H1 (cell line): ENCODE measurements around the gene CD4. TPM values are rescaled to one million over a fixed set of nuclear protein-coding genes. Genes with fewer than 3 reads are reported as not detected.

ENCODE experiments used
- ASH2L ChIP-seq: fragments of 200-600, 300-600 bp; sonication (generic); IDR thresholded peaks from one replicate; pipeline ENCODE4 v1.7.1; 2017; ENCODE audit warnings: low read length
- BACH1 ChIP-seq: IDR thresholded peaks from 2 replicates; pipeline ENCODE4 v1.6.1; 2012; ENCODE audit warnings: low read length, improper control_type of control experiment
- CBX8 ChIP-seq: fragments of 300-800, 300-1000 bp; sonication (generic); IDR thresholded peaks from 2 replicates; pipeline ENCODE4 v1.7.1; 2016; ENCODE audit warnings: low read depth, low read length, borderline replicate concordance
- CHD1 ChIP-seq: IDR thresholded peaks from 2 replicates; pipeline ENCODE4 v1.6.1; 2012; ENCODE audit warnings: low read depth, low read length, improper control_type of control experiment
- CREB1 ChIP-seq: IDR thresholded peaks from 2 replicates; pipeline ENCODE4 v1.6.1; 2012; ENCODE audit warnings: inconsistent platforms
- EGR1 ChIP-seq: IDR thresholded peaks from 2 replicates; pipeline ENCODE4 v1.6.1; 2011; ENCODE audit warnings: low read depth, low read length, borderline replicate concordance
- EP300 ChIP-seq, 2 experiments: IDR thresholded peaks; 1 replicate in 1 of 2; 2 replicates in 1 of 2; pipeline ENCODE4 v1.6.1; 2011 to 2012; ENCODE audit warnings: low read depth in 2 of 2, low read length in 2 of 2, mild to moderate bottlenecking in 2 of 2, borderline replicate concordance in 1 of 2, inconsistent platforms in 1 of 2, moderate library complexity in 1 of 2
- HDAC2 ChIP-seq, 2 experiments: fragments of 300-600 bp in 1 of 2; sonication (generic) in 1 of 2; IDR thresholded peaks; 2 replicates each; pipeline ENCODE4 v1.6.1; 2011 to 2012; ENCODE audit warnings: low read depth in 2 of 2, low read length in 2 of 2, mild to moderate bottlenecking in 2 of 2, moderate library complexity in 2 of 2, borderline replicate concordance in 1 of 2, inconsistent platforms in 1 of 2
- KDM1A ChIP-seq: fragments of 200-600, 300-600 bp; sonication (generic); IDR thresholded peaks from 2 replicates; pipeline ENCODE4 v1.7.1; 2016; ENCODE audit warnings: mild to moderate bottlenecking, low read length, borderline replicate concordance
- KDM5A ChIP-seq: fragments of 200-600 bp; IDR thresholded peaks from 2 replicates; pipeline ENCODE4 v1.7.1; 2012; ENCODE audit warnings: mild to moderate bottlenecking, low read length, inconsistent platforms, mixed read lengths
- PHF8 ChIP-seq: fragments of 200-600 bp; sonication (generic); conservative IDR thresholded peaks from 2 replicates; pipeline ENCODE4 v1.7.1; 2012; ENCODE audit warnings: low read depth, mild to moderate bottlenecking, inconsistent platforms, low read length, moderate library complexity
- POU5F1 ChIP-seq: IDR thresholded peaks from 2 replicates; pipeline ENCODE4 v1.6.1; 2011; ENCODE audit warnings: low read depth, mild to moderate bottlenecking, low read length, moderate library complexity
- RBBP5 ChIP-seq: IDR thresholded peaks from 2 replicates; pipeline ENCODE4 v1.7.1; 2012; ENCODE audit warnings: low read depth, mild to moderate bottlenecking, inconsistent platforms, low read length, moderate library complexity, borderline replicate concordance
- RNF2 ChIP-seq: fragments of 200-900, 300-1000 bp; sonication (generic); IDR thresholded peaks from 2 replicates; pipeline ENCODE4 v1.7.1; 2016; ENCODE audit warnings: borderline replicate concordance, low read depth, mild to moderate bottlenecking, antibody characterized with exemption, low read length; ENCODE audit not compliant: poor library complexity, severe bottlenecking; ENCODE audit errors: missing control alignments
- SP1 ChIP-seq: IDR thresholded peaks from 2 replicates; pipeline ENCODE4 v1.6.1; 2011; ENCODE audit warnings: low read depth, low read length
- SP4 ChIP-seq: IDR thresholded peaks from 2 replicates; pipeline ENCODE4 v1.6.1; 2012; ENCODE audit warnings: low read length, inconsistent platforms
- SRF ChIP-seq: IDR thresholded peaks from 2 replicates; pipeline ENCODE4 v1.6.1; 2011; ENCODE audit warnings: mild to moderate bottlenecking, low read depth, low read length, moderate library complexity
- SUZ12 ChIP-seq: fragments of 200-600 bp; sonication (generic); IDR thresholded peaks from 2 replicates; pipeline ENCODE4 v1.6.1; 2012; ENCODE audit warnings: mild to moderate bottlenecking, inconsistent platforms, low read length, moderate library complexity, mixed read lengths
- TAF1 ChIP-seq: IDR thresholded peaks from 2 replicates; pipeline ENCODE4 v1.6.1; 2011; ENCODE audit warnings: mild to moderate bottlenecking, low read depth, low read length
- TBP ChIP-seq: IDR thresholded peaks from 2 replicates; pipeline ENCODE4 v1.6.1; 2011; ENCODE audit warnings: low read depth, low read length, improper control_type of control experiment
- TCF12 ChIP-seq: IDR thresholded peaks from 2 replicates; pipeline ENCODE4 v1.6.1; 2011; ENCODE audit warnings: low read depth, mild to moderate bottlenecking, low read length
- YY1 ChIP-seq: IDR thresholded peaks from 2 replicates; pipeline ENCODE4 v1.6.1; 2011; ENCODE audit warnings: low read depth, mild to moderate bottlenecking, low read length
- polyA plus RNA-seq, 7 experiments: library from polyadenylated mRNA; depleted of rRNA in 3 of 7; stranded (reverse) in 5 of 7; unstranded in 2 of 7; fragments of >200 nt in 5 of 7; fragments of 200-250 nt in 2 of 7; gene quantifications; 1 replicate in 5 of 7; 2 replicates in 1 of 7; 4 replicates in 1 of 7; pipeline versions ENCODE4 v1.2.1 to v1.2.3, GENCODE V29; 2011 to 2013; ENCODE audit warnings: missing spikeins in 2 of 7, mixed read lengths in 2 of 7
- total RNA-seq: library from RNA; stranded (reverse); fragmentation: NEBNext Ultra II Directional; extraction: Animal tissue kit (Norgen Biotek cat#: 25700); gene quantifications from 2 replicates; pipeline ENCODE4 v1.2.1, GENCODE V29; 2021
- TF ChIP-seq, protein P1 (sequence below): IDR thresholded peaks from 2 replicates; pipeline ENCODE4 v1.6.1; 2012; ENCODE audit warnings: inconsistent platforms

Gene CD4
- total and polyA plus RNA-seq, 2 of the 8 experiments (the other 6 are each of a cell fraction or from before 2014, with no cell fraction given): 3.4 to 5.1 TPM

GRCh38 chr12:6869049-6870021 is 80.0 kb downstream of the CD4 start (continued):
- TF ChIP-seq KDM5A: no peak
- TF ChIP-seq HDAC2 (IDR thresholded peaks at IDR 0.05; ENCODE audit: borderline replicate concordance in 1 of 2, low read depth in 2 of 2, low read length in 2 of 2): no peak
- TF ChIP-seq EGR1: no peak
- no peak for TF ChIP-seq SRF
- TF ChIP-seq, protein P1, sequence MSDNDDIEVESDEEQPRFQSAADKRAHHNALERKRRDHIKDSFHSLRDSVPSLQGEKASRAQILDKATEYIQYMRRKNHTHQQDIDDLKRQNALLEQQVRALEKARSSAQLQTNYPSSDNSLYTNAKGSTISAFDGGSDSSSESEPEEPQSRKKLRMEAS: peak; percentile 40; the same call in 1 of the 2 replicates
- no peak for TF ChIP-seq POU5F1
- TF ChIP-seq YY1: 0 out of 2 replicates have a peak, but pooled peaks have one; percentile 39
- TF ChIP-seq PHF8: no peak
- no peak for TF ChIP-seq TAF1
- no peak for TF ChIP-seq BACH1
- TF ChIP-seq TBP: no peak
- TF ChIP-seq CHD1: no peak
- TF ChIP-seq SP4: no peak
- TF ChIP-seq KDM1A: no peak
- TF ChIP-seq SP1: no peak
- no peak for TF ChIP-seq RBBP5
- TF ChIP-seq ASH2L: no peak
- TF ChIP-seq SUZ12: no peak
- peak; percentile 32; the same call in 1 of the 2 replicates for TF ChIP-seq CREB1
- TF ChIP-seq EP300 (IDR thresholded peaks at IDR 0.05; ENCODE audit: borderline replicate concordance in 1 of 2, low read depth in 2 of 2, low read length in 2 of 2): no peak
- TF ChIP-seq TCF12: no peak
- no peak for TF ChIP-seq CBX8
- TF ChIP-seq RNF2: no peak
